Measurements from ENCODE around the gene RPS6KL1. TPM values are rescaled to one million over a fixed set of nuclear protein-coding genes. Genes with fewer than 3 reads are reported as not detected.

The RPS6KL1 gene
- total RNA-seq, 2 donors from 2014 or later = 9.1 to 14.0 TPM

GRCh38 chr14:74954232-74954946 lies 31.3 kb upstream of the RPS6KL1 start:
- H3K9ac ChIP-seq (ENCODE audit: low read depth in 2 of 2, low read length in 2 of 2) = peak overlapping the region in 1 of 2 donors; percentile 38
- no peak for DNase-seq
- no peaks in the 10 kb centered on the region for H3K27me3 ChIP-seq
- no peaks in the 10 kb centered on the region for H3K36me3 ChIP-seq
- intact Hi-C loops (cut with DNase I) = no loop called here
- peaks cover 12% of the 10 kb centered on the region for H3K4me1 ChIP-seq
- no peak for TF ChIP-seq CTCF (IDR thresholded peaks at IDR 0.05)
- no peak overlapping the region for H3K27ac ChIP-seq
- H3K4me3 ChIP-seq = peak overlapping the region; percentile 54
- no peaks in the 10 kb centered on the region for H3K9me3 ChIP-seq

- no peak for DNase-seq
- TF ChIP-seq CTCF (IDR thresholded peaks at IDR 0.05) = no peak
- Histone ChIP-seq H3K27me3 (no peaks in the 10 kb centered on the region), H3K9me3 (no peaks in the 10 kb centered on the region), H3K4me3 (peak overlapping the region; percentile 54), H3K36me3 (no peaks in the 10 kb centered on the region), H3K4me1 (peaks cover 12% of the 10 kb centered on the region), H3K27ac (no peak overlapping the region), H3K9ac (ENCODE audit: low read depth in 2 of 2, low read length in 2 of 2) (no peak overlapping the region)
- intact Hi-C loops (cut with DNase I) = no loop called here
Measured at GRCh38 chr14:74953686-74954085, 30.6 kb upstream of the RPS6KL1 start.

- no peak for TF ChIP-seq CTCF (IDR thresholded peaks at IDR 0.05)
- intact Hi-C loops (cut with DNase I) = no loop called here
- H3K4me1 ChIP-seq = peaks cover 12% of the 10 kb centered on the region
- H3K36me3 ChIP-seq = no peaks in the 10 kb centered on the region
- no peak overlapping the region for H3K27ac ChIP-seq
- no peak for DNase-seq
- no peak overlapping the region for H3K9ac ChIP-seq (ENCODE audit: low read depth in 2 of 2, low read length in 2 of 2)
- H3K4me3 ChIP-seq = no peak overlapping the region
- H3K27me3 ChIP-seq = no peaks in the 10 kb centered on the region
- no peaks in the 10 kb centered on the region for H3K9me3 ChIP-seq
Measured at GRCh38 chr14:74952697-74953484, 29.8 kb upstream of the RPS6KL1 start.

GRCh38 chr14:74952180-74952665 lies 29.2 kb upstream of the RPS6KL1 start:
- Histone ChIP-seq H3K4me1 (peaks cover 12% of the 10 kb centered on the region), H3K27me3 (no peaks in the 10 kb centered on the region), H3K27ac (no peak overlapping the region), H3K9ac (ENCODE audit: low read depth in 2 of 2, low read length in 2 of 2) (no peak overlapping the region), H3K9me3 (no peaks in the 10 kb centered on the region), H3K4me3 (no peak overlapping the region), H3K36me3 (no peaks in the 10 kb centered on the region)
- no peak for TF ChIP-seq CTCF (IDR thresholded peaks at IDR 0.05)
- intact Hi-C loops (cut with DNase I) = no loop called here
- DNase-seq = no peak

GRCh38 chr14:74951443-74952179 lies 28.6 kb upstream of the RPS6KL1 start:
- no peaks in the 10 kb centered on the region for H3K9me3 ChIP-seq
- peak overlapping the region; percentile 25 for H3K27ac ChIP-seq
- peaks cover 12% of the 10 kb centered on the region for H3K4me1 ChIP-seq
- H3K27me3 ChIP-seq = no peaks in the 10 kb centered on the region
- DNase-seq = no peak
- TF ChIP-seq CTCF (IDR thresholded peaks at IDR 0.05) = no peak
- no peaks in the 10 kb centered on the region for H3K36me3 ChIP-seq
- peak overlapping the region in 1 of 2 donors; percentile 49 for H3K9ac ChIP-seq (ENCODE audit: low read depth in 2 of 2, low read length in 2 of 2)
- H3K4me3 ChIP-seq = no peak overlapping the region
- intact Hi-C loops (cut with DNase I) = no loop called here

All from colonic mucosa (tissue), 4 donors.